C4-2B (cell line): ENCODE results near the gene ARL5B.

Source experiments
- H3K27ac ChIP-seq: fragments of 450-650 bp; 2 replicates; pipeline ENCODE4 v1.5.1; 2017
- ZFX ChIP-seq: fragments of 450-650 bp; IDR thresholded peaks from 2 replicates; pipeline ENCODE4 v1.6.1; 2017
- TF ChIP-seq, protein P1 (sequence below): fragments of 450-650 bp; conservative IDR thresholded peaks from 2 replicates; pipeline ENCODE4 v1.5.1; 2017; ENCODE audit warnings: mild to moderate bottlenecking

Gene ARL5B

DNA sequence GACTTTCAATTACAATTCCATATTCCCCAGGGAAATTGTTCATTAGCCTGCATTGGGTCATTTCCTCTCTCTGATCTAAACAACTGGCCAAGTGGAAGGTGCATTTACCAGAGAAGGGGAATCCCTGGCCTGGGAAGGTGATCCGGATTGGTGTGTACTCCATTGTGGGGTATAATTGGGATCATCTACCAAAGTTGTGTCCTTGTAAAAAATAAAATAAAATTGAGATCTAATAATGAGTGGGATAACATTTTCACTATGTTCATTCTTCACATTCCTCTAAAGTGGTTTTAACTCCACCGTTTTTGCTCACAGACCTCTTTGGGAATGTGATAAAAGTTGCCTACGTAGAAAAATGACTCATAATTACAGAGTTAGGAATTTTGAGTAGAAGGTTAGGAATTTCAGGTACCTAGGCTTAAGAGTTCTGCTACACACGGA is 22.8 kb downstream of the ARL5B start:
- TF ChIP-seq ZFX = no peak
- TF ChIP-seq, protein P1, sequence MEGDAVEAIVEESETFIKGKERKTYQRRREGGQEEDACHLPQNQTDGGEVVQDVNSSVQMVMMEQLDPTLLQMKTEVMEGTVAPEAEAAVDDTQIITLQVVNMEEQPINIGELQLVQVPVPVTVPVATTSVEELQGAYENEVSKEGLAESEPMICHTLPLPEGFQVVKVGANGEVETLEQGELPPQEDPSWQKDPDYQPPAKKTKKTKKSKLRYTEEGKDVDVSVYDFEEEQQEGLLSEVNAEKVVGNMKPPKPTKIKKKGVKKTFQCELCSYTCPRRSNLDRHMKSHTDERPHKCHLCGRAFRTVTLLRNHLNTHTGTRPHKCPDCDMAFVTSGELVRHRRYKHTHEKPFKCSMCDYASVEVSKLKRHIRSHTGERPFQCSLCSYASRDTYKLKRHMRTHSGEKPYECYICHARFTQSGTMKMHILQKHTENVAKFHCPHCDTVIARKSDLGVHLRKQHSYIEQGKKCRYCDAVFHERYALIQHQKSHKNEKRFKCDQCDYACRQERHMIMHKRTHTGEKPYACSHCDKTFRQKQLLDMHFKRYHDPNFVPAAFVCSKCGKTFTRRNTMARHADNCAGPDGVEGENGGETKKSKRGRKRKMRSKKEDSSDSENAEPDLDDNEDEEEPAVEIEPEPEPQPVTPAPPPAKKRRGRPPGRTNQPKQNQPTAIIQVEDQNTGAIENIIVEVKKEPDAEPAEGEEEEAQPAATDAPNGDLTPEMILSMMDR = no peak
- H3K27ac ChIP-seq = no peak overlapping the region

- TF ChIP-seq ZFX = no peak
- TF ChIP-seq, protein P1 = no peak
- no peak overlapping the region for H3K27ac ChIP-seq
Measured at GRCh38 chr10:18683427-18683826, 24.2 kb downstream of the ARL5B start.

DNA sequence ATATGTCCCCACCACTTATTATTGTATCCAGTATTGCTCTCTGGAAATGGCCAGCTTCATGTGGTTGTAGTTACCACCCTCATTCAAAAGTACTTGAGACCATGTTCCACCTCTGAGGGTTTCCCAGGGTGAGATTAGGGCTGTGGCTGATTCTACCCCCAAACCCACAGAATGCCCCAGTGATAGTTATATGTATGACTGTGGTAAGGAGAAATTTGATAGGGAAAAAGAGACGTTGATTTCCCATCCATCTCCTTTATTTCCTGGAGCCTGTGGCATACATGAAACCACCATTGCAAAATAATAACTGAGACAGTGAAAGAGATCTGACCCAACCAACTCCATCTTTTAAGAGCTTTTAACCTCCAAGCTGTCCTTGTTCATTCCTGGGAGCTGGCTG is 25.2 kb downstream of the ARL5B start:
- TF ChIP-seq, protein P1 = no peak
- no peak for TF ChIP-seq ZFX
- H3K27ac ChIP-seq = no peak overlapping the region

DNA sequence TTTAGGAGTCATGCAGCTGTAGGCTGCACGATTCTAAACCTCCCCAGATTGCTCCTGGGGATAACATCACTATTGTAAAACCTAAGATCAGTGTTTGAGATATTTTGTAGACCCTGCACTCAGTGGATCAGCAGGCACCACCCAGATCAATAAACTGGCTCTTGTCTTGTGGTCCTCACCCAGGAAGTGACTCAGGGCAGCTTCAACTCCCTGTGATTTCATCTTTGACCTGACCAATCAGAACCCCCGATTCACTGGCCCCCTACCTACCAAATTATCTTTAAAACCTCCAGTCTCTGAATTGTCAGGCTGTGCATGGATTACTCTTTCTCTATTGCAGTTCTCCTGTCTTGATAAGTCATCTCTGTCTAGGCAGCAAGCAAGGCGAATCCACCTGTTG is 25.7 kb downstream of the ARL5B start:
- TF ChIP-seq ZFX = no peak
- TF ChIP-seq, protein P1 = no peak
- no peak overlapping the region for H3K27ac ChIP-seq

DNA sequence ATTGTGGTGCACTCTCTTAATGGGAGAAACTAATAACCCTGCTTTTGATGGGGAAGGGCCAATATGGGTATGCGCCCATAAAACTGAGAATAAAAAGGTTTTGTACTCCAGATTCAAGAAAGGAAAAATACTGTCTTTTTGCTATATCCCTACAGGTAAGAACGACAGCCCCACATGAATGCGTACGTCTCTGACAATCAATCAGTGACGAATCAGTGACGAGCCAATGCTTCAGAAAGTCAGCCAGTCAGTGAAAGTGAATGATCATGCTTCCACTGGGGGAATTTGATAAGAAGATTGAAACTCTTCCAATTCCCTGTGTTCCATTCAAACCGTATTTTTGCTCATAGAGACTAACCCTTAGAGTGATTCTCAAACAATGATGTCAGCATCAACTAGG is 26.3 kb downstream of the ARL5B start:
- no peak overlapping the region for H3K27ac ChIP-seq
- TF ChIP-seq, protein P1 = no peak
- no peak for TF ChIP-seq ZFX

GRCh38 chr10:18687195-18687594 is 28.0 kb downstream of the ARL5B start:
- TF ChIP-seq, protein P1 = no peak
- no peak for TF ChIP-seq ZFX
- no peak overlapping the region for H3K27ac ChIP-seq

- no peak overlapping the region for H3K27ac ChIP-seq
- TF ChIP-seq, protein P1 = no peak
- no peak for TF ChIP-seq ZFX
Measured at GRCh38 chr10:18687706-18688105, 28.5 kb downstream of the ARL5B start.
